GM18951 (cell line): Measurements from ENCODE around the gene TPPP2.

Experiments
- POLR2A ChIP-seq: IDR thresholded peaks from 4 replicates; pipeline ENCODE4 v1.6.1; 2011; ENCODE audit warnings: mild to moderate bottlenecking; ENCODE audit not compliant: insufficient read length, insufficient read depth; ENCODE audit errors: extremely low read depth
- in situ Hi-C: fragments of 300-500 bp; cut with MboI; formaldehyde crosslinking; loops from one replicate; pipeline ENCODE4 v1.12.0; 2022; ENCODE audit warnings: low sequenced_read_pairs, mixed read lengths, inconsistent platforms; ENCODE audit not compliant: unreplicated experiment

TPPP2 gene

DNA sequence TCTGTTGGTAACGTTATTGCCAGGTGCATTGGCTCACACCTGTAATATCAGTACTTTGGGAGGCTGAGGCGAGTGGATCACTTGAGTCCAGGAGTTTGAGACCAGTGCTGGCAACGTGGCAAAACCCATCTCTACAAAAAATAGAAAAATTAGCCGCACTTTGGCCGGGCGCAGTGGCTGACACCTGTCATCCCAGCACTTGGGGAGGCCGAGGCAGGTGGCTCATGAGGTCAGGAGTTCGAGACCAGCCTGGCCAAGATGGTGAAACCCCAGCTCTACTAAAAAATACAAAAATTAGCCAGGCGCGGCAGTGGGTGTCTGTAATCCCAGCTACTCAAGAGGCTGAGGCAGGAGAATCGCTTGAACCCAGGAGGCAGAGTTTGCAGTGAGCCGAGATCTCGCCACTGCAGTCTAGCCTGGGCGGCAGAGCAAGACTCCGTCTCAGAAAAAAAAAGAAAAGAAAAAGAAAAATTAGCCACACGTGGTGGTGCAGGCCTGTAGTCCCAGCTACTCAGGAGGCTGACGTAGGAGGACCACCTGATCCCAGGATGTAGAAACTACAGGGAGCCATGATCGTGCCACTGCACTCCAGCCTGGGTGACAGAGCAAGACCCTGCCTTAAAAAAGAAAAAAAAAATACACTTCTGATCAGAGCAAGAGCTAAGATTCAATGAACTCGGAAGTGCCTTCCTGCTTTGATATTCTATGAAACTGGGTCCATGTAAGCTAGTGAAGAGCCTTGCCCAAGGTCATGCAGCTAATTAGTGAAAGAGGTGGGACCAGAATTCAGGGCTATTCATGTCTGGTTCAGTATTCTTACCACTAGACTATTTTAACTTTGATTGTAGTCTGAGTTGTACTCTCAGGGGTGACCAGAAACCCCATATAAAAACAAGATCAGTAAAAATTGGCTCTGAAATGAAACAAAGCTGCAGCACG is 23.4 kb downstream of the TPPP2 start:
- in situ Hi-C loops = no loop called here
- TF ChIP-seq POLR2A = no peak

- no peak for TF ChIP-seq POLR2A
- in situ Hi-C loops = no loop called here
These were observed 24.2 kb downstream of the TPPP2 start for GRCh38 chr14:21054123-21054767.

DNA sequence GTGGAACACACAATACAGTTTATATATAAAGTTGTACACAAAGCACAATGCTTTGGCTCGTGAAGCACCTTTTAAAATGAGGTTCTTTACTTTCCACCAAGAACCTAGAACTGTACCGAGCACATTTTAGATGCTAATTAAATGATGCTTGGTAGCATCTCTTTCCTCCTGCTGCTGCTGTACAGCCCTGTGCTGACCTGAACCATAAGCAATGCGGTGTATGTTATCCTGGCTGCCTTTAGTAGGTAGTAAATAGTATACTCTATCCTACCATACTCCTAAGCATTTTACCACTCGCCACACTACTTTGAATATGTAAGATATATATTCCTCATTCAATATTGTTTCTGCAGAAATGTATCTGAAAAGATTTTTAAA is 24.7 kb downstream of the TPPP2 start:
- in situ Hi-C loops = no loop called here
- TF ChIP-seq POLR2A = no peak

DNA sequence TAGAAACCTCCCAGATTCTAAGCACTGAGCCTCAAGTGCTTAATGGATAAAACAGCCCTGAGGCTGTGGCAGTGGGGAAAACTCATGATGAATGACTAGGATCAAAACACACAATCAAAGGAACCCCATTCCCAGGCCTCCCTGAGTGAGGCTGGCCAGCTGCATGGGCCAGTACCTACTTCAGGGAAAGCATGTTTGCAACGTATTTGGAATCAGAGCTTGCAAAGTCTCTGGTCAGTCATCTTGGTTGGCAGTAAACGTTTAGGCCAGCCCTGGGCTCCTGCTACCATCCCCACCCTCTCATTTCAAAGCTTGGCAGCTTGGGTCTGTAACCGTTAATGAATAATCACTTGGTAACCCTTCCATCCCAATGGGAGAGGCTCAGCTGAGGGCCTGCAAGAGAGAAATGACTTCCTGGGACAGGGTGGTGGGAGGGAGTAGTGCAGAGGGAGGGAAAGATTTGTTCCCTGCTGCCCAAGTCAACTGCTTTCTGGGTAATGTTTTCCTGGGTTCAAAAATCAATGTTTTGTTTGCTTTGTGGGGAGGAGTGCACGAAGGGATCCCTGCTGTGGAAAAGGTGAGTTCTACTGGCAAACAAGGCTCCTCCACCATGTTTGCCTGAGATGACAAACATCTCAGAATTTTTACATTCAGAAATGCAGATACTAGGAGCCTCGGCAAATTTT is 25.6 kb downstream of the TPPP2 start:
- in situ Hi-C loops = no loop called here

DNA sequence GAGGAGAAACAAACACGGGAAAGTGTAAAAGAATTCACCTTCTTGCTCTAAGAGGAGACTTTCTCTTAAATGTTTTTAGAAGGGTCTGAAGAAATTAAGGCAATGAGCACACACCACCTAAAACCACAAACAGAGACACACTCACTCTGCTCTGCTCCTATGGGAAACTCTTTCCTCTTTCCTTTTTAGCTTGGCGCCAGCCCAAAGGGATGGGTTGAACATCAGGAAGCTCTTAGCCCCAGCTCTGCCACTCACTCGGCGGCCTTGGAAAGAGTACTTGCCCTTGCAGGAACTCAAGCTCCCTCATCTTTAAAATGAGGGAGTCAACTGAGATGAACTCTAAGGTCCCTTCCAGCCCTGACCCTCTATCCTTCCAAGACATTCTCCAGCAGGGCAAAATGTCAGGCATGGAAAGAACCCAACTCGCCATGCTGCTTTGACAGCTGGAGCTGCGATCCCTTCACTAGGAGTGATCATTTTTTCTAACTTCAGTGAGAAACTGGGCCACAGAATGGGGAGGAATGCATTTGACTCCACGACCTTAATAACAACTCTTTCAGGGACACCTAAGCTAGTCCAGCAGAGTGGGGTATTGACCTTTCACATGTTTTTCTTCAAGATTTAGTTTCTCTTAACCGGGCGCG is 26.6 kb downstream of the TPPP2 start:
- in situ Hi-C loops = no loop called here
- TF ChIP-seq POLR2A = no peak

More for the DNA sequence above, 25.6 kb downstream of the TPPP2 start:
- no peak for TF ChIP-seq POLR2A

DNA sequence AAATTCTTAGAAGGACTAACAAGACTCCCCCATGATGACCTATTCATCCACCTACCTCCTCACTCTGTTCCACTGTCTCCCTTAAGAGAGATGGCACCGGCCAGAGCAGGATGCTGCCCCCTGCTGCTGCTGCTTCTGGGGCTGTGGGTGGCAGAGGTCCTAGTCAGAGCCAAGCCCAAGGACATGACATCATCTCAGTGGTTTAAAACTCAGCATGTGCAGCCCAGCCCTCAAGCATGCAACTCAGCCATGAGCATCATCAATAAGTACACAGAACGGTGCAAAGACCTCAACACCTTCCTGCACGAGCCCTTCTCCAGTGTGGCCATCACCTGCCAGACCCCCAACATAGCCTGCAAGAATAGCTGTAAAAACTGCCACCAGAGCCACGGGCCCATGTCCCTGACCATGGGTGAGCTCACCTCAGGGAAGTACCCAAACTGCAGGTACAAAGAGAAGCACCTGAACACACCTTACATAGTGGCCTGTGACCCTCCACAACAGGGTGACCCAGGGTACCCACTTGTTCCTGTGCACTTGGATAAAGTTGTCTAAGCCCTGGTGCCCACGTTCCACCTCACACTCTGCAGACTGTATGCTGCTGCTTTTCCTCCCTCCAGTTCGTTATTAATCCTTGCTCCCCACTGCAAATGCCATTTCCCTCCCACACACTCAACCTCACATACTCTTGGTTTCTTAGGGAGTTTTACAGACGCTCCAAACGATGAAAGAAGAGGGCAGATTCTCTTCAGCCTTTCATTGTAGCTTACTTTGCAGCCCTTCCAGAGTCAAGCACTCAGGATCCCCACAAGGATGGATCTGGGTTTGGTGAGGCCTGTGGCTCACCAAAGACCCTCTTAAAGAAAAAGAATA is 28.0 kb downstream of the TPPP2 start, which contains the start of gene RNASE8:
RNASE8 (plus strand) TSS at position 20 of the 873 bp plus-strand sequence; CDS start at position 91, 71 bp downstream.
- in situ Hi-C loops = no loop called here
- no peak for TF ChIP-seq POLR2A

GRCh38 chr14:21058903-21059302 is 28.9 kb downstream of the TPPP2 start:
- in situ Hi-C loops = no loop called here
- TF ChIP-seq POLR2A = no peak

DNA sequence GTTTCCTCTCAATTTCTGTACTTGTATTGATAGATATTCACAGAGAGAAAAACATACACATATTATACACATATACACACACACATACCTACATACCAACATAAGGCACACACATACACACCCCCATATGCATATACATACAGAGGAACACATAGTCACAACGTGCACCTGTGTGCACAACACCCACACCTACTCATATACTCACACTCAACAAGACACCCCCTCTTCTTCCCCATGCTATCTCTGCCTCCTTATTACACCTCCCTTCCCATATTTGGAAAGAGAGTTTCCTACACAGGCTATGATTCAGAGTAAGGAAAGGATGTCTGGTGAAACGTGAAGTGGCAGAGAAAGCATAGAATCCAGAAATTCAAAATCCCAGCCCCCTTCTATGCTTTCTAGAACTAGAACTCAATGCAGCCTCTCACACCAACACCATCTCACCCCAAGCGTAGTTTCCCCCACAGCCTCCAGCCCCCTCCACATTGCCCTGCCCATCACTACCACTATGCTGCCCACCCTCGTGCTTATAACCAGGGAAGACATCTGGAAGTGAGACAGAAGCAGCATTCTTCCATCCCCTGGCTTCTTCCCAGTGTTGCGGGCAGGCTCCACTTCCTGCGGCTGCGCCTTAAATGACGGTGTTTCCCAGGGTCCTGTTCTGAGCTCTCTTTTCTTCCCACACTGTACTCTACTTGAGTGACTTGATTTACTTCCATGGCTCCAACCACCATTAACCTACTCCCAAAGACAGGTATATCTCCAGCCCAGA is 30.0 kb downstream of the TPPP2 start:
- no peak for TF ChIP-seq POLR2A
- in situ Hi-C loops = no loop called here

DNA sequence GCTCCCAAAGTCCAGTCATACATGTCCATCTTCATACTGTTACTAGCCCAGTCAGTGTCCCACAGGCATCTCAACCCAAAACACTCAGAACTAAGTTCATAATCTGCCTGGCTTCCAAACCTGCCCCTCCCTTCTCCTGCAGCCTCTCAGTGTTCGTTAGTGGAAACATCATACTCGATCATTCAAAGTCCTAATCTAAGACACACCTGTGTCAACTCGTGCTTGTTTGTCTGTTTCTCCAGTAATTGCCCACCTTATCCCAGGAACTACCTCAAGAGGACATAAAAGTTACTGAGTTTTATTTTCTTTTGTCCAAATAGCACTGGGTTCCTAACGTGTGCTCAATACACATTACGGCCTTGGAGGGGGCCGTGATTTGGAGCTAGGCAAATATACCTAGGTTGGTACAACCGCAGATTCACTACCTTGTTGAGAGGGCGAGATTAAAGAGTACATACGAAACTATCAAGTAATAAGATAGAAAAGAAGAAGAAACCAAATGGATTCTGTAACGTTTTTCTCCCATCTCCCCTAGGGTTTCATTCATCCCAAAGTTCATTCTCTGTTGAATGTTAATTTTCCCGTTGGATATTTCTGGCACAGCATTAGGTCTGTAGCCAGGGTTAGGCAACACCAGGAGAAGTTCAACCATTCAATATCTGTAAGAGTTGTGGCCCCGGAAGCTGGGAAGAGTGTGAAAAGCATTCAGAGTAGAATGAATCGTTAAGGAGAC is 30.8 kb downstream of the TPPP2 start:
- no peak for TF ChIP-seq POLR2A
- in situ Hi-C loops = no loop called here

DNA sequence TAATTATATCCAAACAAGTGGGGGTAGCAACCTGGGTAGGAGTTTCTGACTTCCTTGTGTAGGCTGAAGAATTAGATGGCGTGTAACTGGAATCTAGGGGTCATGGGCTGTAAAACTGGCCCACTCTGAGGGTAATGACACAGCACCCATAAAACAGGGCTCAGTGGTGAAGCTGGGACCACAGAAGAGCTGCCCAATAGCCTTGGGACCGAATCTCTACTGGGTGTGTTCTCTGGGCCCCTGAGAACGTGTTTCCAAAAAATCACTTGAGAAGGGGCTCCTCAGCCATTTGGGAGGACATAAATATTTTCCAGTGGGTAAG is 31.3 kb downstream of the TPPP2 start:
- in situ Hi-C loops = no loop called here
- TF ChIP-seq POLR2A = no peak

- TF ChIP-seq POLR2A = no peak
- in situ Hi-C loops = no loop called here
These were observed 33.5 kb downstream of the TPPP2 start for GRCh38 chr14:21063479-21063878.

DNA sequence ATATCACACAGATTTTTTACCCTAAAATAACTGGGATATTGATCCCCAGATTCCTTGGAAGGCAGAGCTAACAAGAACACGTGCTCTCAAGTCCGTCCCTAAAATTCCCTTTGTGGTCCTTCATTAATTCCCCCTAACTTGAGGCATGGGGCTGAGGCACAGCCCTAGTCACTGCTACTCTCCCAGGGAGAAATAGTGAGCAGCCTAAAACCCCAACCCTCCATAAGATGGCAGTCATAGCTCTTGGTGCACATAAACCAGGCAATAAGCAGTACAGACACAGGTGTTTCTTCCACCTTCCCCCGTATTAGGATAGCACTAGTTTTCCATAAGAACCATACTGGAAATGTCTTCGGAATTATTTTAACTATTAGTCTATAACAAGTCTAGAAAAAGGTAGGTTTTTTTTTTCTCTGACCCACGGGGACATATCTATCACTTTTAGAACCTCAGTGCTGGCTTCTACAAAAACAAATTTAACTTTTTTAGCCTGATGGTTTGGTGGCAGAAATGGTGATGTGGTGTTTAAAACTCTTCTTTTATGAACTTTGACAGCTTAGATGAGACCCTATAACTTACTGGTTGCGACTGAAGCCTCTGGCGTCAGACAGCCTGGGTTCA is 37.0 kb downstream of the TPPP2 start:
- TF ChIP-seq POLR2A = no peak
- in situ Hi-C loops = no loop called here
